Gastrocnemius medialis (tissue), 4 donors: ENCODE measurements around the gene AIFM3.

Experiments
- CTCF ChIP-seq, 5 experiments: fragments of 450-650 bp in 3 of 5; fragments of 200-600 bp in 2 of 5; sonication (generic) in 2 of 5; IDR thresholded peaks in 4 of 5; conservative IDR thresholded peaks in 1 of 5; 1 replicate in 4 of 5; 2 replicates in 1 of 5; pipeline ENCODE4 v1.5.1; 2016 to 2019; ENCODE audit warnings: antibody characterized with exemption in 5 of 5, mild to moderate bottlenecking in 3 of 5, moderate library complexity in 3 of 5
- POLR2A ChIP-seq, 2 donors: fragments of 450-650 bp; IDR thresholded peaks; one replicate each; pipeline ENCODE4 v1.6.1; 2017; ENCODE audit warnings: antibody characterized with exemption in 2 of 2, mild to moderate bottlenecking in 2 of 2, moderate library complexity in 2 of 2

- TF ChIP-seq CTCF (IDR thresholded peaks at IDR 0.05 in 4 of 5, conservative IDR thresholded peaks at IDR 0.05 in 1 of 5) (no peak), POLR2A (IDR thresholded peaks at IDR 0.05) (no peak)
These were observed 37.1 kb upstream of the AIFM3 start for GRCh38 chr22:20930004-20930403.
